CD8-positive, alpha-beta memory T cell (primary cell): ENCODE results near the gene USP22. TPM values are rescaled to one million over a fixed set of nuclear protein-coding genes. Genes with fewer than 3 reads are reported as not detected.

ENCODE experiments used
- CTCF ChIA-PET: fragments of 350-600 bp; sonication (Branson Sonifier 250); formaldehyde crosslinking; loops from one replicate; lab custom pipeline; 2021; ENCODE audit warnings: antibody characterized with exemption; lab: Charles Lee
- POLR2A ChIA-PET: fragments of 350-600 bp; sonication (Branson Sonifier 250); formaldehyde crosslinking; loops from one replicate; lab custom pipeline; 2021; ENCODE audit warnings: antibody characterized with exemption; lab: Charles Lee
- DNase-seq, 5 donors: peaks; one replicate each; pipeline versions ENCODE4 v3.0.0 to v3.0.0-alpha.2; 2020 to 2022; ENCODE audit warnings: mixed read lengths in 1 of 5
- H3K27ac ChIP-seq: one replicate; pipeline ENCODE4 v1.7.0; 2013; ENCODE audit warnings: low read depth, mild to moderate bottlenecking, low read length, moderate library complexity
- H3K27me3 ChIP-seq: 2 replicates; pipeline ENCODE4 v1.7.0; 2013; ENCODE audit warnings: low read length, mild to moderate bottlenecking; ENCODE audit not compliant: insufficient read depth, poor library complexity, severe bottlenecking
- H3K36me3 ChIP-seq: 2 replicates; pipeline ENCODE4 v1.7.0; 2013; ENCODE audit warnings: mild to moderate bottlenecking, low read length, moderate library complexity; ENCODE audit not compliant: insufficient read depth
- H3K4me1 ChIP-seq: 2 replicates; pipeline ENCODE4 v1.7.0; 2013; ENCODE audit warnings: mild to moderate bottlenecking, low read length, moderate library complexity; ENCODE audit not compliant: insufficient read depth
- H3K4me3 ChIP-seq: 2 replicates; pipeline ENCODE4 v1.7.0; 2013; ENCODE audit warnings: mild to moderate bottlenecking, low read length
- H3K9me3 ChIP-seq: 2 replicates; pipeline ENCODE4 v1.7.0; 2013; ENCODE audit warnings: mild to moderate bottlenecking, low read length
- H3K27ac Mint-ChIP-seq, 8 donors: one replicate each; pipeline ENCODE4 v1.8.0; 2020 to 2021; ENCODE audit warnings: mixed read lengths in 8 of 8, mild to moderate bottlenecking in 6 of 8, inconsistent platforms in 3 of 8, moderate library complexity in 3 of 8
- H3K27me3 Mint-ChIP-seq, 2 donors: one replicate each; pipeline ENCODE4 v1.8.0; 2020 to 2021; ENCODE audit warnings: mixed read lengths in 2 of 2, mild to moderate bottlenecking in 1 of 2, moderate library complexity in 1 of 2
- H3K36me3 Mint-ChIP-seq, 3 donors: one replicate each; pipeline ENCODE4 v1.8.0; 2020 to 2021; ENCODE audit warnings: mixed read lengths in 3 of 3, inconsistent platforms in 1 of 3, mild to moderate bottlenecking in 1 of 3
- H3K4me1 Mint-ChIP-seq, 3 donors: one replicate each; pipeline ENCODE4 v1.8.0; 2020 to 2021; ENCODE audit warnings: mixed read lengths in 3 of 3, inconsistent platforms in 1 of 3, mild to moderate bottlenecking in 1 of 3
- H3K4me3 Mint-ChIP-seq, 7 donors: one replicate each; pipeline ENCODE4 v1.8.0; 2020 to 2021; ENCODE audit warnings: mixed read lengths in 7 of 7, mild to moderate bottlenecking in 6 of 7, moderate library complexity in 4 of 7, inconsistent platforms in 2 of 7
- H3K9me3 Mint-ChIP-seq, 5 donors: one replicate each; pipeline ENCODE4 v1.8.0; 2020 to 2022; ENCODE audit warnings: mixed read lengths in 5 of 5, mild to moderate bottlenecking in 3 of 5, moderate library complexity in 2 of 5, inconsistent platforms in 1 of 5
- polyA plus RNA-seq: library from polyadenylated mRNA; unstranded; fragments of 300-500 nt; fragmentation: Illumina TruSeq; gene quantifications from one replicate; pipeline ENCODE4 v1.2.3, GENCODE V29; 2021
- total RNA-seq, 2 experiments: library from RNA; stranded (reverse); gene quantifications; one replicate each; pipeline ENCODE4 v1.2.3, GENCODE V29; 2021

Gene USP22
- total and polyA plus RNA-seq, 3 experiments from 2014 or later, result 34.5 to 154 (median 146) TPM

DNA sequence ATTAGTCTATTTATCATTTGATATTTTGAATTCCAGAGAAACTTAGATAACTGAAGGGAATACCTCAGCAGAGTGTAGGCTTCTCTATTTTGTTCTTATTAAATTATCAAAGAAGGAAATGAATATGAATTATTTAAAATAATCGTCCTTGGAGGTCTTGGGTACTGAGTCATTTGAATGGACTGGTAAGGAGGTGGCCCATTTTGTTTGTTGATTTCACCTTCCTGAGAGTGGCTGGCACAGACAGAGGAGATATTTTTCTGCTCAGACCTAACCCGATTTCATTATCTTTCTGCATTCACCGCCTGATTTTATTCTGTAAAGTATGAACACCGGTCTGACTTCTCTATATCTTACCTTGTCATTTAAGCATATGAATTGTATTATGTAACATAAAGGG is 88.0 kb downstream of the USP22 start:
- Mint-ChIP-seq H3K9me3 (no peaks in the 10 kb centered on the region), H3K27ac (no peak overlapping the region), H3K4me3 (no peak overlapping the region), H3K36me3 (no peaks in the 10 kb centered on the region), H3K27me3 (peaks cover 22 to 39% of the 10 kb centered on the region in 2 donors), H3K4me1 (no peaks in the 10 kb centered on the region)
- Histone ChIP-seq H3K9me3 (no peaks in the 10 kb centered on the region), H3K4me1 (no peaks in the 10 kb centered on the region), H3K4me3 (no peak overlapping the region), H3K27ac (no peak overlapping the region), H3K36me3 (no peaks in the 10 kb centered on the region), H3K27me3 (no peaks in the 10 kb centered on the region)
- CTCF ChIA-PET, result no interaction called here
- no peak for DNase-seq
- POLR2A ChIA-PET, result no interaction called here

DNA sequence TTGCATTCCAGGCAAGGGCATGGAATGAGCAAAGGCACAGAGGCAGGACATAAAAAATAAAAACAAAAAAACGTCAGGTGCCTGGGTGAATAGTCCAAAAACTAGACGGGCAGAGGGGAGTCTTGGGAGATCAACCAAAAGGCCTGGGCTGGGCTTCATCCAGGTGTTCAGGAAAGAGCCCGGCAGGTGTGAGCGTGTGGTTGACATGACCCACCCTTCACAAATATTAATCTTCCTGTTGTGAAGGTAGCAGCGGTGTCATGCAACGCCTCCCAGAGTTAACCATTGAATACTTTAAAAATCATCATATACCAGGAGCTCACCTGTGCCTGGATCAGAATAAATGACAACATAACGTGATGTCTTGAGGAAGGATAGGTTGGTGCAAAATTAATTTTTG is 90.6 kb downstream of the USP22 start:
- no peaks in the 10 kb centered on the region for H3K4me1 Mint-ChIP-seq
- Histone ChIP-seq H3K27me3 (no peaks in the 10 kb centered on the region), H3K9me3 (no peaks in the 10 kb centered on the region), H3K4me3 (no peak overlapping the region), H3K36me3 (no peaks in the 10 kb centered on the region), H3K4me1 (no peaks in the 10 kb centered on the region), H3K27ac (no peak overlapping the region)
- no peak overlapping the region for H3K4me3 Mint-ChIP-seq
- ChIA-PET CTCF (no interaction called here), POLR2A (no interaction called here)
- peaks cover 25 to 46% of the 10 kb centered on the region in 2 donors for H3K27me3 Mint-ChIP-seq
- no peak for DNase-seq
- no peak overlapping the region for H3K27ac Mint-ChIP-seq
- H3K36me3 Mint-ChIP-seq, result no peaks in the 10 kb centered on the region
- no peaks in the 10 kb centered on the region for H3K9me3 Mint-ChIP-seq

Other genes starting within 250 kb of the USP22 start
- gene DHRS7B, start 84.0 kb upstream of the USP22 start, total RNA-seq, result 10 to 100 TPM; 25.7 to 27.5 TPM
- 9.0 TPM for gene DHRS7B, start 84.0 kb upstream of the USP22 start, polyA plus RNA-seq
- gene TMEM11, start 171.2 kb upstream of the USP22 start, total RNA-seq, result 10 to 100 TPM; 26.1 to 29.8 TPM
- gene TMEM11, start 171.2 kb upstream of the USP22 start, polyA plus RNA-seq, result 37.4 TPM
- 1 to 10 TPM; 2.7 to 2.8 TPM for gene NATD1, start 210.4 kb upstream of the USP22 start, total RNA-seq
- gene NATD1, start 210.4 kb upstream of the USP22 start, polyA plus RNA-seq, result 3.0 TPM
- gene MAP2K3, start 241.7 kb upstream of the USP22 start, total RNA-seq, result 100 to 1,000 TPM; 139 to 150 TPM
- 99.8 TPM for gene MAP2K3, start 241.7 kb upstream of the USP22 start, polyA plus RNA-seq